H1 (cell line): ENCODE results near the gene DSCAM. TPM values are rescaled to one million over a fixed set of nuclear protein-coding genes. Genes with fewer than 3 reads are reported as not detected.

Experiments
- CTCF ChIA-PET: fragments of 300-600 bp; sonication (Branson Sonifier 250); formaldehyde crosslinking; loops from one replicate; lab custom pipeline; 2021; ENCODE audit not compliant: partially characterized antibody; lab: Charles Lee
- POLR2A ChIA-PET: fragments of 300-600 bp; sonication (Branson Sonifier 250); formaldehyde crosslinking; loops from one replicate; lab custom pipeline; 2021; ENCODE audit warnings: inconsistent platforms; ENCODE audit not compliant: partially characterized antibody; lab: Charles Lee
- DNase-seq, 2 experiments: peaks; one replicate each; pipeline versions ENCODE4 v3.0.0 to v3.0.0-alpha.2; 2010 to 2022; ENCODE audit warnings: low spot score in 2 of 2, low read depth in 1 of 2, mixed read lengths in 1 of 2
- FAIRE-seq: peaks from 2 replicates; lab custom pipeline; 2011; peaks lifted over from hg19 to GRCh38; lab: Jason Lieb, UNC
- H2AFZ ChIP-seq: 2 replicates; pipeline ENCODE4 v1.8.1; 2012; ENCODE audit warnings: low read length, inconsistent platforms
- H2AK5ac ChIP-seq: 2 replicates; pipeline ENCODE4 v1.6.1; 2013; ENCODE audit warnings: low read depth, low read length
- H2BK120ac ChIP-seq: replicated peaks from 2 replicates; pipeline ENCODE3; 2013; ENCODE audit warnings: low read depth, low read length, inconsistent platforms
- H2BK12ac ChIP-seq: 2 replicates; pipeline ENCODE4 v1.6.1; 2013; ENCODE audit warnings: low read depth, low read length
- H2BK15ac ChIP-seq: 2 replicates; pipeline ENCODE4 v1.6.1; 2013; ENCODE audit warnings: low read length
- H2BK20ac ChIP-seq: 2 replicates; pipeline ENCODE4 v1.6.1; 2013; ENCODE audit warnings: low read length
- H2BK5ac ChIP-seq: 2 replicates; pipeline ENCODE4 v1.6.1; 2013; ENCODE audit warnings: low read depth, low read length
- H3K14ac ChIP-seq: 2 replicates; pipeline ENCODE4 v1.6.1; 2013; ENCODE audit warnings: inconsistent platforms; ENCODE audit not compliant: insufficient read length
- H3K18ac ChIP-seq: 2 replicates; pipeline ENCODE4 v1.6.1; 2013; ENCODE audit warnings: low read length; ENCODE audit errors: extremely low read depth
- H3K23ac ChIP-seq: 2 replicates; pipeline ENCODE4 v1.6.1; 2013; ENCODE audit warnings: inconsistent platforms; ENCODE audit not compliant: insufficient read length
- H3K23me2 ChIP-seq: 2 replicates; pipeline ENCODE4 v1.6.1; 2013; ENCODE audit warnings: low read depth, low read length
- H3K27ac ChIP-seq: 2 replicates; pipeline ENCODE4 v1.6.1; 2011; ENCODE audit warnings: low read depth, low read length, inconsistent platforms
- H3K27me3 ChIP-seq, 4 experiments: replicated peaks in 1 of 4; 1 replicate in 1 of 4; 2 replicates in 3 of 4; pipeline versions ENCODE4 v1.6.1 to v1.8.1; 2011 to 2013; ENCODE audit warnings: low read length in 3 of 4, mild to moderate bottlenecking in 3 of 4, inconsistent platforms in 2 of 4, mixed read lengths in 2 of 4, moderate library complexity in 1 of 4; ENCODE audit not compliant: control insufficient read depth in 3 of 4, insufficient read depth in 3 of 4; ENCODE audit errors: extremely low read depth in 1 of 4
- H3K36me3 ChIP-seq, 4 experiments: 2 replicates each; pipeline versions ENCODE4 v1.6.1 to v1.8.1; 2011 to 2013; ENCODE audit warnings: mild to moderate bottlenecking in 4 of 4, low read length in 3 of 4, moderate library complexity in 2 of 4, control low read depth in 1 of 4, inconsistent platforms in 1 of 4; ENCODE audit not compliant: insufficient read depth in 4 of 4, control insufficient read depth in 2 of 4
- H3K4ac ChIP-seq: replicated peaks from 2 replicates; pipeline ENCODE3; 2013; ENCODE audit warnings: low read length, low read depth, mixed read lengths, inconsistent platforms; ENCODE audit not compliant: insufficient read length
- H3K4me1 ChIP-seq, 4 experiments: replicated peaks in 1 of 4; 1 replicate in 1 of 4; 2 replicates in 3 of 4; pipeline versions ENCODE4 v1.6.1 to v1.8.1; 2011 to 2013; ENCODE audit warnings: low read length in 3 of 4, inconsistent platforms in 2 of 4, mixed read lengths in 1 of 4; ENCODE audit not compliant: insufficient read depth in 4 of 4, control insufficient read depth in 3 of 4
- H3K4me2 ChIP-seq, 2 experiments: 2 replicates each; pipeline versions ENCODE4 v1.6.1 to v1.8.1; 2011 to 2013; ENCODE audit warnings: low read depth in 2 of 2, low read length in 2 of 2, control low read depth in 1 of 2, inconsistent platforms in 1 of 2, mild to moderate bottlenecking in 1 of 2; ENCODE audit not compliant: insufficient read depth in 1 of 2
- H3K4me3 ChIP-seq, 4 experiments: fragments of 200-600, 300-600 bp in 1 of 4; sonication (generic), shearing (Covaris generic), sonication (Bioruptor Twin) in 1 of 4; 2 replicates each; pipeline versions ENCODE4 v1.5.1 to v1.8.1; 2011 to 2016; ENCODE audit warnings: low read length in 4 of 4, low read depth in 3 of 4, control low read depth in 2 of 4, inconsistent platforms in 2 of 4, mild to moderate bottlenecking in 2 of 4, mixed read lengths in 1 of 4, moderate library complexity in 1 of 4; ENCODE audit not compliant: insufficient read depth in 2 of 4; ENCODE audit errors: extremely low read depth in 1 of 4
- H3K56ac ChIP-seq: replicated peaks from 2 replicates; pipeline ENCODE3; 2013; ENCODE audit warnings: low read depth, mild to moderate bottlenecking, mixed read lengths, low read length, inconsistent platforms; ENCODE audit not compliant: insufficient read length
- H3K79me1 ChIP-seq: 2 replicates; pipeline ENCODE4 v1.6.1; 2013; ENCODE audit warnings: low read depth, low read length, control low read depth
- H3K79me2 ChIP-seq, 2 experiments: 2 replicates each; pipeline versions ENCODE4 v1.6.1 to v1.8.1; 2012 to 2013; ENCODE audit warnings: low read length in 2 of 2, mild to moderate bottlenecking in 2 of 2, inconsistent platforms in 1 of 2; ENCODE audit not compliant: insufficient read depth in 2 of 2, control insufficient read depth in 1 of 2
- H3K9ac ChIP-seq, 4 experiments: replicated peaks in 1 of 4; 1 replicate in 1 of 4; 2 replicates in 3 of 4; pipeline versions ENCODE4 v1.6.1 to v1.8.1; 2011 to 2013; ENCODE audit warnings: low read depth in 3 of 4, low read length in 3 of 4, control low read depth in 2 of 4, mild to moderate bottlenecking in 2 of 4, moderate library complexity in 2 of 4, inconsistent platforms in 1 of 4; ENCODE audit errors: extremely low read depth in 1 of 4
- H3K9me3 ChIP-seq, 2 experiments: 2 replicates each; pipeline versions ENCODE4 v1.6.1 to v1.8.1; 2012 to 2013; ENCODE audit warnings: mild to moderate bottlenecking in 2 of 2, moderate library complexity in 2 of 2, control low read depth in 1 of 2, inconsistent platforms in 1 of 2, low read depth in 1 of 2, low read length in 1 of 2, mixed read lengths in 1 of 2; ENCODE audit not compliant: insufficient read depth in 2 of 2
- H4K20me1 ChIP-seq, 2 experiments: replicated peaks in 1 of 2; 2 replicates each; pipeline versions ENCODE3 to v1.8.1; 2011 to 2013; ENCODE audit warnings: inconsistent platforms in 2 of 2, low read length in 2 of 2, mild to moderate bottlenecking in 1 of 2; ENCODE audit not compliant: insufficient read depth in 2 of 2, control insufficient read depth in 1 of 2
- H4K5ac ChIP-seq: 2 replicates; pipeline ENCODE4 v1.6.1; 2013; ENCODE audit warnings: low read length, low read depth, mixed read lengths, inconsistent platforms; ENCODE audit not compliant: insufficient read length
- H4K8ac ChIP-seq: 2 replicates; pipeline ENCODE4 v1.8.0; 2013; ENCODE audit warnings: mild to moderate bottlenecking, moderate library complexity, low read length, inconsistent platforms; ENCODE audit not compliant: insufficient read depth; ENCODE audit errors: extremely low read depth
- H4K91ac ChIP-seq: replicated peaks from 2 replicates; pipeline ENCODE3; 2013; ENCODE audit warnings: low read length, mixed read lengths, inconsistent platforms; ENCODE audit not compliant: insufficient read length
- RNF2 ChIP-seq: fragments of 200-900, 300-1000 bp; sonication (generic); IDR thresholded peaks from 2 replicates; pipeline ENCODE4 v1.7.1; 2016; ENCODE audit warnings: borderline replicate concordance, low read depth, mild to moderate bottlenecking, antibody characterized with exemption, low read length; ENCODE audit not compliant: poor library complexity, severe bottlenecking; ENCODE audit errors: missing control alignments
- WGBS, 2 experiments: shearing (Covaris generic) in 1 of 2; methylation state at CpG; one replicate each; pipeline versions ENCODE4 v1.1.6 to v1.1.7; 2013 to 2015; ENCODE audit warnings: low lambda C conversion rate in 2 of 2, mixed read lengths in 2 of 2, inconsistent platforms in 1 of 2, low coverage in 1 of 2, missing lambda C conversion rate in 1 of 2; ENCODE audit not compliant: insufficient replicate concordance in 2 of 2, insufficient coverage in 1 of 2, insufficient read length in 1 of 2; ENCODE audit errors: extremely low coverage in 1 of 2, missing lambda C conversion rate in 1 of 2; 5-methylcytosine and 5-hydroxymethylcytosine counted together
- polyA plus RNA-seq, 7 experiments: library from polyadenylated mRNA; depleted of rRNA in 3 of 7; stranded (reverse) in 5 of 7; unstranded in 2 of 7; fragments of >200 nt in 5 of 7; fragments of 200-250 nt in 2 of 7; gene quantifications; 1 replicate in 5 of 7; 2 replicates in 1 of 7; 4 replicates in 1 of 7; pipeline versions ENCODE4 v1.2.1 to v1.2.3, GENCODE V29; 2011 to 2013; ENCODE audit warnings: missing spikeins in 2 of 7, mixed read lengths in 2 of 7
- total RNA-seq: library from RNA; stranded (reverse); fragmentation: NEBNext Ultra II Directional; extraction: Animal tissue kit (Norgen Biotek cat#: 25700); gene quantifications from 2 replicates; pipeline ENCODE4 v1.2.1, GENCODE V29; 2021
- TF ChIP-seq, protein P1 (sequence below): IDR thresholded peaks from 2 replicates; pipeline ENCODE4 v1.6.1; 2011; ENCODE audit warnings: low read depth, mild to moderate bottlenecking, low read length; ENCODE audit not compliant: insufficient read depth

DSCAM gene
- total and polyA plus RNA-seq, 2 of the 8 experiments (the other 6 are each of a cell fraction or from before 2014, with no cell fraction given), result 0.02 to 0.15 TPM

DNA sequence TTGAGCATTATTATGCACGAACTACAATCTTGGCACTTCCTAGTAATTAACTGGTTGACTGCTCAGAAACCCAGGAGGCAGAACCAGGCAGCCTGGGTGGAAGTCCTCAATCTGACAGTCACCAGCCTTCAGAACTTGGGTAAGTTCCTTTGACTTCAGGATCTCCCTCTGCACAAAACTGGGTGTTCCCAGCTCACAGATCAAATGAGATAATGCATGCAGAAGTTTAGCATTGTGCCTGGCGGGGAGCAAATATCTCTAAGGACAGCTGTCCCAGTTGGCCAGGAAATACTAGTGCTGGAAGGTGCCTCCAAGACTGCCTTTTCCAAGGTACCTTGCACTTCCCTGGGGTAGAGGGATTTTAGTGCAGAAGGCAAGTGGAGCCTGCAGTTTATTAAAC is 684.9 kb downstream of the DSCAM start:
- Histone ChIP-seq H3K4me2 (no peak overlapping the region), H3K4me3 (no peak overlapping the region), H2BK15ac (no peak overlapping the region), H3K4me1 (peaks cover 3 to 19% (median 11%) of the 10 kb centered on the region in 4 experiments), H3K27ac (no peak overlapping the region), H3K23ac (no peak overlapping the region), H3K9ac (no peak overlapping the region), H2AK5ac (no peak overlapping the region), H3K36me3 (no peaks in the 10 kb centered on the region), H3K9me3 (no peaks in the 10 kb centered on the region), H2BK12ac (no peak overlapping the region), H3K27me3 (no peaks in the 10 kb centered on the region), H4K8ac (no peak overlapping the region), H4K5ac (no peak overlapping the region), H3K23me2 (no peaks in the 10 kb centered on the region), H3K14ac (no peak overlapping the region), H2BK20ac (no peak overlapping the region), H2BK120ac (no peak overlapping the region), H3K79me1 (no peaks in the 10 kb centered on the region), H4K91ac (no peak overlapping the region), H3K79me2 (no peaks in the 10 kb centered on the region), H2BK5ac (no peak overlapping the region), H4K20me1 (no peaks in the 10 kb centered on the region), H2AFZ (no peak overlapping the region; the same call in 1 of the 2 replicates), H3K4ac (no peak overlapping the region), H3K56ac (no peak overlapping the region), H3K18ac (no peak overlapping the region)
- DNase-seq (no peak), FAIRE-seq (no peak)
- CTCF ChIA-PET, result interaction anchor here (0.7 to 1.1 kb wide), 2 partner anchors 12 to 15 kb away, joined by 3 read pairs; no protein-coding TSS in a partner anchor
- 89% methylated on average over 2 of the region's 2 CpGs; no CpG with 5 or more reads in 1 of the 2 experiments for WGBS, 2 experiments
- POLR2A ChIA-PET, result no interaction called here
- no peak for TF ChIP-seq RNF2
- TF ChIP-seq, protein P1, sequence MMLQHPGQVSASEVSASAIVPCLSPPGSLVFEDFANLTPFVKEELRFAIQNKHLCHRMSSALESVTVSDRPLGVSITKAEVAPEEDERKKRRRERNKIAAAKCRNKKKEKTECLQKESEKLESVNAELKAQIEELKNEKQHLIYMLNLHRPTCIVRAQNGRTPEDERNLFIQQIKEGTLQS, result no peak
